Spleen (tissue), 11 donors: ENCODE results near the gene MSH3. TPM values are rescaled to one million over a fixed set of nuclear protein-coding genes. Genes with fewer than 3 reads are reported as not detected.

Experiments
- DNase-seq: peaks from one replicate; pipeline ENCODE4 v3.0.0-alpha.2; 2020
- H3K27ac ChIP-seq, 8 donors: fragments of 200-600 bp; sonication (generic) in 7 of 8; 1 replicate in 4 of 8; 2 replicates in 4 of 8; pipeline versions ENCODE4 v1.5.0 to v1.8.0; 2016 to 2021; ENCODE audit warnings: inconsistent platforms in 4 of 8, mild to moderate bottlenecking in 4 of 8, moderate library complexity in 1 of 8
- H3K27me3 ChIP-seq, 7 donors: fragments of 200-600 bp; sonication (generic) in 6 of 7; replicated peaks in 1 of 7; 1 replicate in 4 of 7; 2 replicates in 3 of 7; pipeline versions ENCODE4 v1.5.0 to v1.8.0; 2016 to 2021; ENCODE audit warnings: inconsistent platforms in 3 of 7, mild to moderate bottlenecking in 1 of 7
- H3K36me3 ChIP-seq, 6 donors: fragments of 200-600 bp; sonication (generic) in 5 of 6; 1 replicate in 4 of 6; 2 replicates in 2 of 6; pipeline versions ENCODE4 v1.5.0 to v1.8.0; 2016 to 2021; ENCODE audit warnings: inconsistent platforms in 2 of 6
- H3K4me1 ChIP-seq, 6 donors: fragments of 200-600 bp; sonication (generic) in 5 of 6; 1 replicate in 3 of 6; 2 replicates in 3 of 6; pipeline versions ENCODE4 v1.5.0 to v1.8.0; 2016 to 2021; ENCODE audit warnings: inconsistent platforms in 3 of 6
- H3K4me3 ChIP-seq, 8 donors: fragments of 200-600 bp; sonication (generic) in 7 of 8; 1 replicate in 4 of 8; 2 replicates in 4 of 8; pipeline versions ENCODE4 v1.5.0 to v1.8.0; 2016 to 2021; ENCODE audit warnings: inconsistent platforms in 4 of 8, mild to moderate bottlenecking in 4 of 8, moderate library complexity in 2 of 8
- H3K9me3 ChIP-seq, 8 donors: fragments of 200-600 bp; sonication (generic) in 7 of 8; 1 replicate in 4 of 8; 2 replicates in 4 of 8; pipeline versions ENCODE4 v1.5.0 to v1.8.0; 2016 to 2021; ENCODE audit warnings: inconsistent platforms in 4 of 8
- POLR2A ChIP-seq, 3 donors: fragments of 450-650 bp; IDR thresholded peaks; one replicate each; pipeline ENCODE4 v1.5.1; 2017; ENCODE audit warnings: antibody characterized with exemption in 3 of 3, mild to moderate bottlenecking in 1 of 3
- POLR2AphosphoS5 ChIP-seq, 3 donors: sonication (generic); formaldehyde crosslinking; IDR thresholded peaks; one replicate each; pipeline ENCODE4 v1.5.1; 2017; ENCODE audit warnings: antibody characterized with exemption in 3 of 3
- WGBS, 5 donors: extraction: QIAGEN DNeasy Blood & Tissue Kit in 3 of 5; methylation state at CpG; one replicate each; pipeline versions ENCODE4 v1.1.5 to v1.1.7; 2013 to 2018; 5-methylcytosine and 5-hydroxymethylcytosine counted together
- intact Hi-C: fragments of 100-400 bp; cut with DNase I; formaldehyde crosslinking; loops from one replicate; pipeline ENCODE4 v1.15.0; 2023; ENCODE audit warnings: low total_unique reads
- polyA plus RNA-seq, 3 donors: library from polyadenylated mRNA; stranded (reverse); fragments of 200-250 nt; gene quantifications; one replicate each; pipeline ENCODE4 v1.2.1, GENCODE V29; 2013
- total RNA-seq, 7 donors: library from RNA; depleted of rRNA in 3 of 7; stranded (reverse); fragments of >200 nt in 3 of 7; fragmentation: NEBNext Ultra II Directional in 4 of 7; extraction: Animal tissue kit (Norgen Biotek cat#: 25700) in 4 of 7; gene quantifications; one replicate each; pipeline versions ENCODE4 v1.1.0 to v1.2.1, GENCODE V29; 2016 to 2021
- TF ChIP-seq, protein P1 (sequence below), 11 experiments: fragments of 200-600 bp in 7 of 11; fragments of 450-650 bp in 4 of 11; sonication (generic) in 4 of 11; IDR thresholded peaks in 8 of 11; conservative IDR thresholded peaks in 3 of 11; 1 replicate in 7 of 11; 2 replicates in 4 of 11; pipeline versions ENCODE4 v1.4.0 to v1.8.0; 2016 to 2021; ENCODE audit warnings: antibody characterized with exemption in 11 of 11, inconsistent platforms in 4 of 11, mild to moderate bottlenecking in 1 of 11
- donor health status: healthy with polysubstance abuse.
- donor health status: DM: no; HTN: no; CAD: no; lungs with moderate emphysema.
- donor health status: DM: no; HTN: no; CAD: no.
- donor health status: Bipolar disorder and iron deficiency.
- donor health status: healthy.
- donor health status: DM: no; HTN: no; CAD: no.
- donor health status: DM: yes; HTN: yes; CAD: no.

MSH3 gene
- total and polyA plus RNA-seq, 10 donors, result 2.3 to 17.0 (median 14.6) TPM

DNA sequence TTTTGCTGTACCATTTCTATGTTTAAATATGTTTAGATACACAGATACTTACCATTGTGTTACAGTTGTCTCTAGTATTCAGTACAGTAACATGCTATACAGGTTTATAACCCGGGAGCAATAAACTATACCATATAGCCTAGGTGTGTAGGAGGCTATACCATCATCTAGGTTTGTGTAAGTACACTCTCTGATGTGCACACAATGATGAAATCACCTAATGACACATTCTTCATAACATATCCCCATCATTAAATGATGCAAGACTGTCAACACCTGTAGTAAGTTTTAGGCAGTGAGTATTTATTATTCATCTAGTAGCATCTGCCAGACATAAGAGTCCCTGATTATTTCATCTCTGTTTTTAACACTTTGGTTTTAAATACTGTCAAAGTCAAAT lies 7.7 kb downstream of the MSH3 start:
- intact Hi-C loops, result no loop called here
- Histone ChIP-seq H3K36me3 (peaks cover 3 to 100% (median 64%) of the 10 kb centered on the region in 6 donors), H3K27ac (no peak overlapping the region), H3K4me3 (no peak overlapping the region), H3K4me1 (no peaks in the 10 kb centered on the region), H3K9me3 (no peaks in the 10 kb centered on the region), H3K27me3 (no peaks in the 10 kb centered on the region)
- TF ChIP-seq, protein P1, sequence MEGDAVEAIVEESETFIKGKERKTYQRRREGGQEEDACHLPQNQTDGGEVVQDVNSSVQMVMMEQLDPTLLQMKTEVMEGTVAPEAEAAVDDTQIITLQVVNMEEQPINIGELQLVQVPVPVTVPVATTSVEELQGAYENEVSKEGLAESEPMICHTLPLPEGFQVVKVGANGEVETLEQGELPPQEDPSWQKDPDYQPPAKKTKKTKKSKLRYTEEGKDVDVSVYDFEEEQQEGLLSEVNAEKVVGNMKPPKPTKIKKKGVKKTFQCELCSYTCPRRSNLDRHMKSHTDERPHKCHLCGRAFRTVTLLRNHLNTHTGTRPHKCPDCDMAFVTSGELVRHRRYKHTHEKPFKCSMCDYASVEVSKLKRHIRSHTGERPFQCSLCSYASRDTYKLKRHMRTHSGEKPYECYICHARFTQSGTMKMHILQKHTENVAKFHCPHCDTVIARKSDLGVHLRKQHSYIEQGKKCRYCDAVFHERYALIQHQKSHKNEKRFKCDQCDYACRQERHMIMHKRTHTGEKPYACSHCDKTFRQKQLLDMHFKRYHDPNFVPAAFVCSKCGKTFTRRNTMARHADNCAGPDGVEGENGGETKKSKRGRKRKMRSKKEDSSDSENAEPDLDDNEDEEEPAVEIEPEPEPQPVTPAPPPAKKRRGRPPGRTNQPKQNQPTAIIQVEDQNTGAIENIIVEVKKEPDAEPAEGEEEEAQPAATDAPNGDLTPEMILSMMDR (IDR thresholded peaks at IDR 0.05 in 8 of 11, conservative IDR thresholded peaks at IDR 0.05 in 3 of 11), result no peak
- TF ChIP-seq POLR2A (IDR thresholded peaks at IDR 0.05) (no peak), POLR2AphosphoS5 (IDR thresholded peaks at IDR 0.05) (no peak)
- whole genome bisulfite sequencing, 5 donors, result 46 to 100% (median 94%) methylated on average over 1 of the region's 1 CpG
- DNase-seq, result no peak

DNA sequence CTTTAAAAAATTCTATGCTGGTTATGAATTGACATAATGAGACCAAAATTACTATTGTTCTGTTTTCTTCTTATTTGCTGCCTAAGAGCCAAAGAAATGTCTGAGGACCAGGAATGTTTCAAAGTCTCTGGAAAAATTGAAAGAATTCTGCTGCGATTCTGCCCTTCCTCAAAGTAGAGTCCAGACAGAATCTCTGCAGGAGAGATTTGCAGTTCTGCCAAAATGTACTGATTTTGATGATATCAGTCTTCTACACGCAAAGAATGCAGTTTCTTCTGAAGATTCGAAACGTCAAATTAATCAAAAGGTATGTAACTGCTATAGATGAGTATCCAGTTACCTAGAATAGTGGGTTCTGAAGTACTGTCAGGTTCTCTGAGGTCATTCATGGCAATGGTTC lies 10.6 kb downstream of the MSH3 start:
- Histone ChIP-seq H3K27me3 (no peaks in the 10 kb centered on the region), H3K4me3 (no peak overlapping the region), H3K36me3 (peaks cover 3 to 97% (median 49%) of the 10 kb centered on the region in 6 donors), H3K27ac (no peak overlapping the region), H3K9me3 (no peaks in the 10 kb centered on the region), H3K4me1 (peaks cover 0 to 10% (median 0%) of the 10 kb centered on the region in 6 donors)
- DNase-seq, result no peak
- TF ChIP-seq POLR2A (IDR thresholded peaks at IDR 0.05) (no peak), POLR2AphosphoS5 (IDR thresholded peaks at IDR 0.05) (no peak)
- TF ChIP-seq, protein P1 (IDR thresholded peaks at IDR 0.05 in 8 of 11, conservative IDR thresholded peaks at IDR 0.05 in 3 of 11), result no peak
- intact Hi-C loops, result no loop called here
- WGBS, 5 donors, result 93 to 97% (median 95%) methylated on average over 4 of the region's 4 CpGs

DNA sequence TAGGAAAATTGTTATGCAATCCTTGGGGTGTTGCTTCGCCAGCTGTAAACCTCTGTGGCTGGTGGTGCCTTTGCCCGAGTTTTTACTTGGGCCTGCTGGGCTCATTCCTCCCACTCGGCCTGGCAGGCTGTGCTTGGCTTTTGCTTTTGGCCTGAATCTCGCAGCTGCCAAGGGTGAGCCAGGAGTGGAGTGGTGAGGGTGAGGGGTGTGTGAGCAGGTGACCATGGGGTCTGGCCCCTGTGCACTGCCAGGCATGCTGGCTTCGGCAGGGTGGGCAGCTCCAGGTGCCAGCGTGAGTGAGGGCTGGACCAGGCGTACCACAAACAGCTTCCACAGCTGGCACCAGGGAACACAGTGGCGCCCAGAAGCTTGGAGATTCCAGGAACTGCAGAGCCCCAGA lies 12.9 kb downstream of the MSH3 start:
- peaks cover 3 to 91% (median 35%) of the 10 kb centered on the region in 6 donors for H3K36me3 ChIP-seq
- peaks cover 0 to 19% (median 0%) of the 10 kb centered on the region in 6 donors for H3K4me1 ChIP-seq
- TF ChIP-seq, protein P1 (IDR thresholded peaks at IDR 0.05 in 8 of 11, conservative IDR thresholded peaks at IDR 0.05 in 3 of 11), result no peak
- TF ChIP-seq POLR2A (IDR thresholded peaks at IDR 0.05) (no peak), POLR2AphosphoS5 (IDR thresholded peaks at IDR 0.05) (no peak)
- H3K4me3 ChIP-seq, result no peak overlapping the region
- H3K27me3 ChIP-seq, result no peaks in the 10 kb centered on the region
- H3K9me3 ChIP-seq, result no peaks in the 10 kb centered on the region
- DNase-seq, result peak; percentile 55
- H3K27ac ChIP-seq, result no peak overlapping the region
- 82 to 96% (median 87%) methylated on average over 8 of the region's 8 CpGs for WGBS, 5 donors
- intact Hi-C loops, result no loop called here

DNA sequence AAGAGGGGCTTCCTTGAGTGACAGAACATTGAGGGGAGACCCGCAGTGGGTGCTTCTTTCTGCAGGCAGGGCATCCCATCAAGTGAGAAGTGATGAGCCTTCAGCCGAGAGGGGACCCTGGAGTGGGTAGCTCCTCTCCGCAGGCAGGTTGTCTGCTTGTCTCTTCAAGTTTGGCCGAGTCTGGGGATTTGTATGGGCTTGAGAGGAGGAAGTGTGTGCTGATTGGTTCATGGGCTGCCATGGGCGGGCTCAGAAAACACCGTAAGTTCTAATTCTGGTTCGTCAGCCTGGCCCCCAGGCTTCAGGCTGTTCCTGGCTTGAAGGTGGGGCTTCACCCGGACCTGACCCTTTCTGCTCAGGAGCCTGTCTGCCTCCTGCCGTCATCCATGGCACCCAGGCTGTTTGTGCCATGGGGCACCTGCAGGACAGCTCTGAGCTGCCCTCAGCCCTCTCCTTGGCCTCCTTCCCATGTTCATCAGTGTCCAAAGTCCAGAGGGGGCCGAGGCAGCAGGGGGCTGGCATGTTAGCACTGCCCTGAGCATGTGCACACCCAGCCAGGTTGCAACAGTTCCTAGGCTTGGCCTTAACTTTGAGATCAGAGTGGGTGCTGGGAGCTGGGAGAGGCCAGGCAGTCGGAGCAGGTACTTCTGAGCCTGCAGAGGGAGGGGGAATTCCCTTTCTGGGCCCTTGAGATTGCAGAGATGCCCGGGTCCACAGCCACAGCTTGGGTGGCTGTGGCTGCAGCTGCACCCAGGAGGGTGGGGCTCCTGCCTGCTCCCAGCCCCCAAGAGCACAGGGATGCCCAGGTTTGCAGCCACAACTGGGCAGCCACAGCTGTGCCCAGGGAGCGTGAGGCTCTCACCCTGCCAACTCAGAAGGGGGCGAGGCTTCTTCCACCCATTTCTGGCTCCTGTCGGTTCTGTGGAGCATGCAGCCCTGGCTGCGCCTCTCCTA lies 13.8 kb downstream of the MSH3 start:
- 74 to 86% (median 84%) methylated on average over 10 to 16 of the region's 16 CpGs for WGBS, 5 donors
- Histone ChIP-seq H3K4me1 (peaks cover 0 to 21% (median 0%) of the 10 kb centered on the region in 6 donors), H3K27me3 (no peaks in the 10 kb centered on the region), H3K27ac (peak overlapping the region in 2 of 8 donors; percentile 7 to 32), H3K9me3 (no peaks in the 10 kb centered on the region), H3K4me3 (peak overlapping the region in 2 of 8 donors; percentile 16 to 44), H3K36me3 (peaks cover 3 to 90% (median 38%) of the 10 kb centered on the region in 6 donors)
- intact Hi-C loops, result no loop called here
- TF ChIP-seq POLR2A (IDR thresholded peaks at IDR 0.05), result no peak
- TF ChIP-seq POLR2AphosphoS5 (IDR thresholded peaks at IDR 0.05), result peak in 2 of 3 donors; percentile 32 to 40
- peak; percentile 79 for DNase-seq
